NB4 (cell line): ENCODE data around the gene PAFAH1B2.

Experiments used
- CTCF ChIP-seq: IDR thresholded peaks from one replicate; pipeline ENCODE4 v1.5.1; 2012; ENCODE audit warnings: low read depth, low read length
- POLR2A ChIP-seq: IDR thresholded peaks from 2 replicates; pipeline ENCODE4 v1.6.1; 2011; ENCODE audit warnings: mild to moderate bottlenecking; ENCODE audit not compliant: insufficient read length; ENCODE audit errors: extremely low read depth

GRCh38 chr11:117189191-117189940 lies 45.3 kb downstream of the PAFAH1B2 start:
- no peak for TF ChIP-seq CTCF
- TF ChIP-seq POLR2A, result no peak
